ENCODE data around the gene ZFPM1.

The ZFPM1 gene

GRCh38 chr16:88556294-88556988 lies 103.4 kb downstream of the ZFPM1 start:
- DNase-seq (ENCODE audit: low spot score): no peak
- TF ChIP-seq CTCF (IDR thresholded peaks at IDR 0.05; ENCODE audit: extremely low read depth, missing control alignments): no peak

- peak; percentile 34 for TF ChIP-seq CTCF (IDR thresholded peaks at IDR 0.05; ENCODE audit: extremely low read depth, missing control alignments)
- peak; percentile 60 for DNase-seq (ENCODE audit: low spot score)
Observed at GRCh38 chr16:88558457-88559442, 105.7 kb downstream of the ZFPM1 start.

GRCh38 chr16:88560714-88561484 lies 107.8 kb downstream of the ZFPM1 start:
- no peak for TF ChIP-seq CTCF (IDR thresholded peaks at IDR 0.05; ENCODE audit: extremely low read depth, missing control alignments)
- DNase-seq (ENCODE audit: low spot score): no peak

- TF ChIP-seq CTCF (IDR thresholded peaks at IDR 0.05; ENCODE audit: extremely low read depth, missing control alignments): peak; percentile 44
Observed at GRCh38 chr16:88561485-88562359, 108.6 kb downstream of the ZFPM1 start.

GRCh38 chr16:88566158-88566557 lies 113.1 kb downstream of the ZFPM1 start:
- TF ChIP-seq CTCF (IDR thresholded peaks at IDR 0.05; ENCODE audit: extremely low read depth, missing control alignments): no peak
- DNase-seq (ENCODE audit: low spot score): no peak

More at GRCh38 chr16:88561485-88562359, 108.6 kb downstream of the ZFPM1 start:
- peak; percentile 82 for DNase-seq (ENCODE audit: low spot score)

GRCh38 chr16:88568710-88569613 lies 115.9 kb downstream of the ZFPM1 start:
- DNase-seq (ENCODE audit: low spot score): no peak
- no peak for TF ChIP-seq CTCF (IDR thresholded peaks at IDR 0.05; ENCODE audit: extremely low read depth, missing control alignments)
